ENCODE results near the gene MOB3B.

- no peak for TF ChIP-seq POLR2A (IDR thresholded peaks at IDR 0.05)
- TF ChIP-seq, protein P1, sequence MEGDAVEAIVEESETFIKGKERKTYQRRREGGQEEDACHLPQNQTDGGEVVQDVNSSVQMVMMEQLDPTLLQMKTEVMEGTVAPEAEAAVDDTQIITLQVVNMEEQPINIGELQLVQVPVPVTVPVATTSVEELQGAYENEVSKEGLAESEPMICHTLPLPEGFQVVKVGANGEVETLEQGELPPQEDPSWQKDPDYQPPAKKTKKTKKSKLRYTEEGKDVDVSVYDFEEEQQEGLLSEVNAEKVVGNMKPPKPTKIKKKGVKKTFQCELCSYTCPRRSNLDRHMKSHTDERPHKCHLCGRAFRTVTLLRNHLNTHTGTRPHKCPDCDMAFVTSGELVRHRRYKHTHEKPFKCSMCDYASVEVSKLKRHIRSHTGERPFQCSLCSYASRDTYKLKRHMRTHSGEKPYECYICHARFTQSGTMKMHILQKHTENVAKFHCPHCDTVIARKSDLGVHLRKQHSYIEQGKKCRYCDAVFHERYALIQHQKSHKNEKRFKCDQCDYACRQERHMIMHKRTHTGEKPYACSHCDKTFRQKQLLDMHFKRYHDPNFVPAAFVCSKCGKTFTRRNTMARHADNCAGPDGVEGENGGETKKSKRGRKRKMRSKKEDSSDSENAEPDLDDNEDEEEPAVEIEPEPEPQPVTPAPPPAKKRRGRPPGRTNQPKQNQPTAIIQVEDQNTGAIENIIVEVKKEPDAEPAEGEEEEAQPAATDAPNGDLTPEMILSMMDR (IDR thresholded peaks at IDR 0.05): no peak
These were observed 171.6 kb downstream of the MOB3B start for GRCh38 chr9:27358007-27358406.
